Esophagus squamous epithelium (tissue), 5 donors: ENCODE data around the gene ESR2. TPM values are rescaled to one million over a fixed set of nuclear protein-coding genes. Genes with fewer than 3 reads are reported as not detected.
A peak's percentile ranks its signal among the peaks of the same experiment; 100 is the strongest.

Source experiments
- DNase-seq: peaks from one replicate; lab custom pipeline; 2025; lab: John Stamatoyannopoulos, UW
- H3K27ac ChIP-seq, 4 donors: fragments of 200-600 bp; sonication (generic); one replicate each; pipeline ENCODE4 v1.5.1; 2016 to 2019; ENCODE audit warnings: mild to moderate bottlenecking in 1 of 4
- H3K27me3 ChIP-seq, 4 donors: fragments of 200-600 bp; sonication (generic); 1 replicate in 3 of 4; 2 replicates in 1 of 4; pipeline versions ENCODE4 v1.5.1 to v1.6.0; 2017 to 2021; ENCODE audit warnings: antibody characterized with exemption in 1 of 4
- H3K36me3 ChIP-seq, 3 donors: fragments of 200-600 bp; sonication (generic); one replicate each; pipeline ENCODE4 v1.5.1; 2016 to 2019
- H3K4me1 ChIP-seq, 3 donors: fragments of 200-600 bp; sonication (generic); one replicate each; pipeline ENCODE4 v1.5.1; 2017 to 2019
- H3K4me3 ChIP-seq, 4 donors: fragments of 200-600 bp; sonication (generic); 1 replicate in 3 of 4; 2 replicates in 1 of 4; pipeline ENCODE4 v1.5.1; 2016 to 2019; ENCODE audit warnings: mild to moderate bottlenecking in 2 of 4, moderate library complexity in 1 of 4
- H3K9me3 ChIP-seq, 3 donors: fragments of 200-600 bp; sonication (generic); one replicate each; pipeline ENCODE4 v1.5.1; 2016 to 2019
- CTCF ChIP-seq, 6 experiments: fragments of 450-650 bp in 4 of 6; fragments of 200-600 bp in 2 of 6; sonication (generic) in 2 of 6; IDR thresholded peaks; one replicate each; pipeline ENCODE4 v1.5.1; 2016 to 2019; ENCODE audit warnings: antibody characterized with exemption in 6 of 6, mild to moderate bottlenecking in 4 of 6, moderate library complexity in 4 of 6
- POLR2A ChIP-seq, 4 donors: fragments of 450-650 bp; IDR thresholded peaks; one replicate each; pipeline ENCODE4 v1.6.1; 2017; ENCODE audit warnings: antibody characterized with exemption in 4 of 4, mild to moderate bottlenecking in 4 of 4, moderate library complexity in 3 of 4
- WGBS, 2 donors: methylation state at CpG; one replicate each; pipeline ENCODE4 v1.1.5; 2018; 5-methylcytosine and 5-hydroxymethylcytosine counted together
- intact Hi-C: fragments of 100-400 bp; cut with DNase I; formaldehyde crosslinking; loops from one replicate; pipeline ENCODE4 v1.15.0; 2022
- total RNA-seq, 4 donors: library from RNA; depleted of rRNA; stranded (reverse); fragments of >200 nt; gene quantifications; one replicate each; pipeline ENCODE4 v1.1.0, GENCODE V29; 2016
- donor health status: DM: yes; HTN: yes; CAD: no.

The ESR2 gene
- total RNA-seq, 4 donors from 2014 or later, result 0.29 to 2.7 (median 0.31) TPM; not detected in 1

GRCh38 chr14:64089920-64090319 lies 204.3 kb downstream of the ESR2 start:
- intact Hi-C loops, result no loop called here
- 51 to 70% methylated on average over 2 of the region's 2 CpGs for WGBS, 2 donors
- TF ChIP-seq POLR2A (IDR thresholded peaks at IDR 0.05) (no peak), CTCF (IDR thresholded peaks at IDR 0.05) (no peak)
- Histone ChIP-seq H3K27me3 (no peaks in the 10 kb centered on the region), H3K4me3 (no peak overlapping the region), H3K27ac (peak overlapping the region in 1 of 4 donors; percentile 31), H3K36me3 (peaks cover 0 to 72% (median 0%) of the 10 kb centered on the region in 3 donors), H3K4me1 (peaks cover 0 to 6% (median 0%) of the 10 kb centered on the region in 3 donors), H3K9me3 (no peaks in the 10 kb centered on the region)
- DNase-seq, result no peak

- H3K9me3 ChIP-seq, result no peaks in the 10 kb centered on the region
- TF ChIP-seq CTCF (IDR thresholded peaks at IDR 0.05) (no peak), POLR2A (IDR thresholded peaks at IDR 0.05) (no peak)
- H3K27me3 ChIP-seq, result no peaks in the 10 kb centered on the region
- no peak overlapping the region for H3K27ac ChIP-seq
- H3K4me1 ChIP-seq, result peaks cover 0 to 6% (median 0%) of the 10 kb centered on the region in 3 donors
- intact Hi-C loops, result no loop called here
- peaks cover 0 to 75% (median 0%) of the 10 kb centered on the region in 3 donors for H3K36me3 ChIP-seq
- no peak for DNase-seq
- no peak overlapping the region for H3K4me3 ChIP-seq
Measured at GRCh38 chr14:64088647-64088964, 205.6 kb downstream of the ESR2 start.

- Histone ChIP-seq H3K27ac (peak overlapping the region in 3 of 4 donors; percentile 9 to 53 (median 11)), H3K4me1 (no peaks in the 10 kb centered on the region), H3K9me3 (no peaks in the 10 kb centered on the region), H3K27me3 (no peaks in the 10 kb centered on the region), H3K36me3 (peaks cover 0 to 80% (median 9%) of the 10 kb centered on the region in 3 donors), H3K4me3 (no peak overlapping the region)
- intact Hi-C loops, result no loop called here
- WGBS, 2 donors, result 70 to 71% methylated on average over 7 of the region's 7 CpGs
- no peak for TF ChIP-seq CTCF (IDR thresholded peaks at IDR 0.05)
- TF ChIP-seq POLR2A (IDR thresholded peaks at IDR 0.05), result no peak
- DNase-seq, result no peak
Measured at GRCh38 chr14:64082837-64083236, 211.3 kb downstream of the ESR2 start.

DNA sequence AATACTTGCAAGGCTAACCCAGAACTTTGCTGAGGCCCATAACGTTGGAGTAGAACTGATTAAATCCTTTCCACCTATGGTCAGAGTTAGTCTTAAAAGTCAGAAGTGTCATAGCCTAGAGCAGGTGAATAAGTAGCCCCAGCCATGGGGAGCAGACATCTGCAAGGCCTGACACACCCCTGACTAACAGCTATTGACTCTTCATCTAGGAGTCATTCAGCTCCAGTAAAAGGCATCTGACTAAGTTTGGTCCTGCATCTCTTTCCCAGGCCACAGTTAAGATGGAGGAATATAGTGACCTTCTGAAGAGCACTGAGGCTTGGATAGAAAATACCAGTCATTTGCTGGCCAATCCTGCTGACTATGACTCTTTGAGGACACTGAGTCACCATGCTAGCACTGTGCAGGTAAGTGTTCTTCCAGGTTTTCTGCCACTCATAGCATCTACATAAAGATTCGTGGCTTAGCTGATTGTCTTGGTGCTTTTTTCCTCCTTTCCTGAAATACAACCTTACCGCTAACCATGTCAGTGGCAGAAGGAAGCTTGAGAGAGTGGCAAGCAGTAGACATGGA lies 212.9 kb downstream of the ESR2 start:
- Histone ChIP-seq H3K36me3 (peaks cover 0 to 89% (median 9%) of the 10 kb centered on the region in 3 donors), H3K27me3 (no peaks in the 10 kb centered on the region), H3K4me3 (no peak overlapping the region), H3K27ac (no peak overlapping the region), H3K9me3 (no peaks in the 10 kb centered on the region), H3K4me1 (no peaks in the 10 kb centered on the region)
- DNase-seq, result no peak
- TF ChIP-seq POLR2A (IDR thresholded peaks at IDR 0.05), result no peak
- TF ChIP-seq CTCF (IDR thresholded peaks at IDR 0.05), result no peak
- intact Hi-C loops, result no loop called here
- WGBS, 2 donors, result 78 to 90% methylated on average over 3 of the region's 3 CpGs

GRCh38 chr14:64080452-64080851 lies 213.7 kb downstream of the ESR2 start:
- Histone ChIP-seq H3K27me3 (no peaks in the 10 kb centered on the region), H3K9me3 (no peaks in the 10 kb centered on the region), H3K4me3 (no peak overlapping the region), H3K27ac (no peak overlapping the region), H3K36me3 (peaks cover 0 to 98% (median 9%) of the 10 kb centered on the region in 3 donors), H3K4me1 (no peaks in the 10 kb centered on the region)
- no peak for TF ChIP-seq POLR2A (IDR thresholded peaks at IDR 0.05)
- TF ChIP-seq CTCF (IDR thresholded peaks at IDR 0.05), result no peak
- intact Hi-C loops, result no loop called here
- 89 to 91% methylated on average over 2 of the region's 2 CpGs for WGBS, 2 donors
- no peak for DNase-seq
